ENCODE data around the gene KIF16B. TPM values are rescaled to one million over a fixed set of nuclear protein-coding genes. Genes with fewer than 3 reads are reported as not detected.

KIF16B gene
- total and polyA plus RNA-seq, 2 of the 8 experiments (the other 6 are each of a cell fraction or from before 2014, with no cell fraction given), result 3.0 to 9.2 TPM

GRCh38 chr20:16552015-16552414, 21.2 kb downstream of the KIF16B start:
- Histone ChIP-seq H2BK20ac (ENCODE audit: low read length) (no peak overlapping the region), H3K27ac (ENCODE audit: low read depth, low read length) (no peak overlapping the region), H4K20me1 (replicated peaks in 1 of 2; ENCODE audit: control insufficient read depth in 1 of 2, insufficient read depth in 2 of 2, low read length in 2 of 2) (peaks cover 0 to 1% of the 10 kb centered on the region in 2 experiments), H4K5ac (ENCODE audit: insufficient read length, low read depth, low read length) (no peak overlapping the region), H2BK12ac (ENCODE audit: low read depth, low read length) (no peak overlapping the region), H3K4me3 (ENCODE audit: extremely low read depth in 1 of 4, insufficient read depth in 2 of 4, low read depth in 3 of 4, low read length in 4 of 4) (no peak overlapping the region), H2BK120ac (replicated peaks; ENCODE audit: low read depth, low read length) (no peak overlapping the region), H2AK5ac (ENCODE audit: low read depth, low read length) (no peak overlapping the region), H3K9ac (replicated peaks in 1 of 4; ENCODE audit: extremely low read depth in 1 of 4, low read depth in 3 of 4, low read length in 3 of 4) (no peak overlapping the region), H3K18ac (ENCODE audit: extremely low read depth, low read length) (no peak overlapping the region), H3K36me3 (ENCODE audit: control insufficient read depth in 2 of 4, insufficient read depth in 4 of 4, low read length in 3 of 4) (no peaks in the 10 kb centered on the region), H3K56ac (replicated peaks; ENCODE audit: insufficient read length, low read depth, low read length) (no peak overlapping the region), H3K9me3 (ENCODE audit: insufficient read depth in 2 of 2, low read depth in 1 of 2, low read length in 1 of 2) (peaks cover 11 to 16% of the 10 kb centered on the region in 2 experiments; a peak in 3 of 4 replicates), H3K14ac (ENCODE audit: insufficient read length) (no peak overlapping the region), H4K91ac (replicated peaks; ENCODE audit: insufficient read length, low read length) (no peak overlapping the region), H3K23ac (ENCODE audit: insufficient read length) (no peak overlapping the region), H2AFZ (ENCODE audit: low read length) (no peak overlapping the region), H2BK15ac (ENCODE audit: low read length) (no peak overlapping the region), H2BK5ac (ENCODE audit: low read depth, low read length) (no peak overlapping the region), H3K4me2 (ENCODE audit: insufficient read depth in 1 of 2, low read depth in 2 of 2, low read length in 2 of 2) (no peak overlapping the region), H3K27me3 (replicated peaks in 1 of 4; ENCODE audit: control insufficient read depth in 3 of 4, extremely low read depth in 1 of 4, insufficient read depth in 3 of 4, low read length in 3 of 4) (no peaks in the 10 kb centered on the region), H3K79me1 (ENCODE audit: low read depth, low read length) (peaks cover 13% of the 10 kb centered on the region), H4K8ac (ENCODE audit: extremely low read depth, insufficient read depth, low read length) (no peak overlapping the region; the same call in 1 of the 2 replicates), H3K23me2 (ENCODE audit: low read depth, low read length) (no peaks in the 10 kb centered on the region), H3K79me2 (ENCODE audit: control insufficient read depth in 1 of 2, insufficient read depth in 2 of 2, low read length in 2 of 2) (peaks cover 0 to 6% of the 10 kb centered on the region in 2 experiments; a peak in 1 of 4 replicates), H3K4me1 (replicated peaks in 1 of 4; ENCODE audit: control insufficient read depth in 3 of 4, insufficient read depth in 4 of 4, low read length in 3 of 4) (no peaks in the 10 kb centered on the region), H3K4ac (replicated peaks; ENCODE audit: insufficient read length, low read depth, low read length) (no peak overlapping the region)
- WGBS, 2 experiments (ENCODE audit: extremely low coverage in 1 of 2, insufficient coverage in 1 of 2, insufficient read length in 1 of 2, insufficient replicate concordance in 2 of 2, low coverage in 1 of 2, low lambda C conversion rate in 2 of 2, missing lambda C conversion rate in 1 of 2), result 83% methylated on average over 5 of the region's 5 CpGs; no CpG with 5 or more reads in 1 of the 2 experiments
- FAIRE-seq (no peak), DNase-seq (ENCODE audit: low read depth in 1 of 2, low spot score in 2 of 2) (no peak)
- CTCF ChIA-PET (ENCODE audit: partially characterized antibody), result interaction anchor here (0.8 to 1.3 kb wide), 3 partner anchors 11 to 147 kb away, joined by 3 to 5 read pairs (median 3); no protein-coding TSS in a partner anchor
- TF ChIP-seq BRCA1 (IDR thresholded peaks at IDR 0.05; ENCODE audit: low read depth, low read length), result no peak
- no peak for TF ChIP-seq POLR2A (IDR thresholded peaks at IDR 0.05; ENCODE audit: control extremely low read depth in 1 of 2, low read depth in 2 of 2, low read length in 2 of 2)
- no peak for TF ChIP-seq E2F6 (IDR thresholded peaks at IDR 0.05)
- TF ChIP-seq SUZ12 (IDR thresholded peaks at IDR 0.05; ENCODE audit: low read length), result no peak
- TF ChIP-seq MAFK (IDR thresholded peaks at IDR 0.05; ENCODE audit: low read depth, low read length), result no peak
- no peak for TF ChIP-seq RAD21 (IDR thresholded peaks at IDR 0.05 in 1 of 2, conservative IDR thresholded peaks at IDR 0.05 in 1 of 2; ENCODE audit: low read depth in 2 of 2, low read length in 2 of 2)
- no peak for TF ChIP-seq SAP30 (IDR thresholded peaks at IDR 0.05; ENCODE audit: insufficient read depth, insufficient replicate concordance, low read length)
- TF ChIP-seq BCL11A (IDR thresholded peaks at IDR 0.05; ENCODE audit: low read depth in 2 of 2, low read length in 2 of 2), result no peak
- no peak for TF ChIP-seq TAF1 (IDR thresholded peaks at IDR 0.05; ENCODE audit: low read depth, low read length)
- no peak for TF ChIP-seq GTF2F1 (IDR thresholded peaks at IDR 0.05; ENCODE audit: borderline replicate concordance, low read depth, low read length)
- TF ChIP-seq, protein P1, sequence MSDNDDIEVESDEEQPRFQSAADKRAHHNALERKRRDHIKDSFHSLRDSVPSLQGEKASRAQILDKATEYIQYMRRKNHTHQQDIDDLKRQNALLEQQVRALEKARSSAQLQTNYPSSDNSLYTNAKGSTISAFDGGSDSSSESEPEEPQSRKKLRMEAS (IDR thresholded peaks at IDR 0.05), result no peak
- TF ChIP-seq HDAC2 (IDR thresholded peaks at IDR 0.05; ENCODE audit: borderline replicate concordance in 1 of 2, low read depth in 2 of 2, low read length in 2 of 2), result no peak
- POLR2A ChIA-PET (ENCODE audit: partially characterized antibody), result no interaction called here

Data from H1 (cell line).